K562 (cell line): ENCODE data around the gene C13orf46.
"Not testable (repeated sequence)": the region's sequence is repeated elsewhere in the genome, so short reads cannot be mapped to it uniquely, and the experiment has no call there.

Experiments
- CBX3 ChIP-seq, 2 experiments: IDR thresholded peaks; 1 replicate in 1 of 2; 2 replicates in 1 of 2; pipeline ENCODE4 v1.6.1; 2012; ENCODE audit warnings: inconsistent platforms in 2 of 2, low read length in 2 of 2, borderline replicate concordance in 1 of 2, control low read depth in 1 of 2
- CTCF ChIP-seq, 3 experiments: IDR thresholded peaks in 2 of 3; conservative IDR thresholded peaks in 1 of 3; 2 replicates each; pipeline ENCODE4 v1.5.1; 2011 to 2012; ENCODE audit warnings: low read length in 3 of 3, mild to moderate bottlenecking in 3 of 3, control low read depth in 2 of 3, improper control_type of control experiment in 1 of 3, inconsistent platforms in 1 of 3, low read depth in 1 of 3, mixed read lengths in 1 of 3, moderate library complexity in 1 of 3; ENCODE audit not compliant: insufficient read depth in 2 of 3
- FOS ChIP-seq: IDR thresholded peaks from 3 replicates; pipeline ENCODE4 v1.6.1; 2011; ENCODE audit not compliant: insufficient read length; ENCODE audit errors: extremely low read depth
- MECOM ChIP-seq: fragments of 250-450 bp; sonication (Bioruptor Pico); IDR thresholded peaks from 2 replicates; pipeline ENCODE4 v1.8.0; 2022; ENCODE audit warnings: inconsistent platforms
- TEAD4 ChIP-seq, 2 experiments: sonication (generic) in 1 of 2; formaldehyde crosslinking in 1 of 2; IDR thresholded peaks; 2 replicates each; pipeline versions ENCODE4 v1.6.1 to v1.8.0; 2012 to 2022; ENCODE audit warnings: borderline replicate concordance in 1 of 2, inconsistent platforms in 1 of 2, low read length in 1 of 2, mild to moderate bottlenecking in 1 of 2, missing genetic modification reagents in 1 of 2

- not testable (repeated sequence) for TF ChIP-seq MECOM (CRISPR knock-in tag); TEAD4 (IDR thresholded peaks at IDR 0.05; ENCODE audit: low read length); TEAD4 (CRISPR knock-in tag; IDR thresholded peaks at IDR 0.05; ENCODE audit: borderline replicate concordance); CTCF (IDR thresholded peaks at IDR 0.05 in 2 of 3, conservative IDR thresholded peaks at IDR 0.05 in 1 of 3; ENCODE audit: insufficient read depth in 2 of 3, low read depth in 1 of 3, low read length in 3 of 3); FOS; CBX3 (IDR thresholded peaks at IDR 0.05; ENCODE audit: borderline replicate concordance in 1 of 2, low read length in 2 of 2)
Observed at GRCh38 chr13:113913838-113914237, 60.0 kb downstream of the C13orf46 start.
